Renal pelvis (tissue), 12 donors: ENCODE measurements around the gene TRPC6. TPM values are rescaled to one million over a fixed set of nuclear protein-coding genes. Genes with fewer than 3 reads are reported as not detected.

Source experiments
- DNase-seq: peaks from one replicate; pipeline ENCODE4 v3.0.0-alpha.2; 2013
- long read RNA-seq, 16 experiments: transcript quantifications; one replicate each; lab custom pipeline, GENCODE V29; 2026
- polyA plus RNA-seq, 3 donors: library from polyadenylated mRNA; unstranded; fragments of 120-200 nt; gene quantifications; one replicate each; pipeline ENCODE4 v1.2.1, GENCODE V29; 2013; ENCODE audit not compliant: insufficient read length in 3 of 3

The TRPC6 gene
- 1 to 10 TPM; 7.9 to 8.1 (median 8.0) TPM for polyA plus RNA-seq
- long read RNA-seq, donor 1 = 0 reads
- long read RNA-seq, donor 2, full-length matches to known transcripts = 2 of 2 reads
- long read RNA-seq, donor 2, partial matches to known transcripts = 0 of 2 reads
- long read RNA-seq, donor 2, other reads (novel, unspliced or antisense) = 0 of 2 reads
- long read RNA-seq, donor 3 = 0 reads
- long read RNA-seq, donor 4 = 0 reads
- long read RNA-seq, donor 5 = 0 reads
- long read RNA-seq, donor 6, full-length matches to known transcripts = 1 of 1 reads
- long read RNA-seq, donor 6, partial matches to known transcripts = 0 of 1 reads
- long read RNA-seq, donor 6, other reads (novel, unspliced or antisense) = 0 of 1 reads
- long read RNA-seq, donor 7 = 0 reads
- long read RNA-seq, donor 8 = 0 reads
- long read RNA-seq, donor 9 = 0 reads
- long read RNA-seq, donor 10, full-length matches to known transcripts = 2 of 2 reads
- long read RNA-seq, donor 10, partial matches to known transcripts = 0 of 2 reads
- long read RNA-seq, donor 10, other reads (novel, unspliced or antisense) = 0 of 2 reads
- long read RNA-seq, donor 11 = 0 reads
- long read RNA-seq, donor 12, full-length matches to known transcripts = 2 of 2 reads
- long read RNA-seq, donor 12, partial matches to known transcripts = 0 of 2 reads
- long read RNA-seq, donor 12, other reads (novel, unspliced or antisense) = 0 of 2 reads
- long read RNA-seq, donor 13 = 0 reads
- long read RNA-seq, donor 14 = 0 reads
- long read RNA-seq, donor 15 = 0 reads
- long read RNA-seq, donor 16 = 0 reads

GRCh38 chr11:101583251-101584128 lies at the start of gene TRPC6:
TRPC6 (minus strand) TSS chr11:101584007; CDS start chr11:101583503, 504 bp downstream.
- peak; percentile 51 for DNase-seq

- no peak for DNase-seq
Observed at GRCh38 chr11:101620026-101620425, 36.2 kb upstream of the TRPC6 start.

GRCh38 chr11:101618709-101619108 lies 34.9 kb upstream of the TRPC6 start:
- DNase-seq = no peak

GRCh38 chr11:101617735-101618332 lies 34.0 kb upstream of the TRPC6 start:
- peak; percentile 17 for DNase-seq

GRCh38 chr11:101612481-101612880 lies 28.7 kb upstream of the TRPC6 start:
- DNase-seq = no peak

- DNase-seq = no peak
Observed at GRCh38 chr11:101600924-101601323, 17.1 kb upstream of the TRPC6 start.

GRCh38 chr11:101586965-101587364 lies 3.2 kb upstream of the TRPC6 start:
- DNase-seq = no peak

- peak; percentile 48 for DNase-seq
Observed at GRCh38 chr11:101584655-101585054, 848 bp upstream of the TRPC6 start.

GRCh38 chr11:101584129-101584515 lies 315 bp upstream of the TRPC6 start:
- no peak for DNase-seq

- DNase-seq = no peak
Observed at GRCh38 chr11:101582989-101583250, 887 bp downstream of the TRPC6 start.

GRCh38 chr11:101582236-101582988 lies 1.4 kb downstream of the TRPC6 start:
- DNase-seq = peak; percentile 31

- no peak for DNase-seq
Observed at GRCh38 chr11:101577461-101577860, 6.3 kb downstream of the TRPC6 start.

GRCh38 chr11:101576456-101576855 lies 7.4 kb downstream of the TRPC6 start:
- DNase-seq = no peak

GRCh38 chr11:101574886-101575285 lies 8.9 kb downstream of the TRPC6 start:
- DNase-seq = no peak

GRCh38 chr11:101567071-101567470 lies 16.7 kb downstream of the TRPC6 start:
- peak; percentile 22 for DNase-seq

- DNase-seq = no peak
Observed at GRCh38 chr11:101566626-101567025, 17.2 kb downstream of the TRPC6 start.

GRCh38 chr11:101563166-101563565 lies 20.6 kb downstream of the TRPC6 start:
- no peak for DNase-seq

GRCh38 chr11:101555366-101555765 lies 28.4 kb downstream of the TRPC6 start:
- no peak for DNase-seq

- no peak for DNase-seq
Observed at GRCh38 chr11:101553891-101554292, 29.9 kb downstream of the TRPC6 start.

GRCh38 chr11:101552888-101553287 lies 30.9 kb downstream of the TRPC6 start:
- DNase-seq = no peak

- no peak for DNase-seq
Observed at GRCh38 chr11:101528541-101528940, 55.3 kb downstream of the TRPC6 start.
